Prostate gland (tissue), 2 donors: Measurements from ENCODE around the gene HYAL4. TPM values are rescaled to one million over a fixed set of nuclear protein-coding genes. Genes with fewer than 3 reads are reported as not detected.
"Not testable (repeated sequence)": the region's sequence is repeated elsewhere in the genome, so short reads cannot be mapped to it uniquely, and the experiment has no call there.

Experiments
- DNase-seq: peaks from one replicate; pipeline ENCODE4 v3.0.0-alpha.2; 2019; ENCODE audit warnings: low spot score
- H3K27ac ChIP-seq, 2 donors: fragments of 200-600 bp; sonication (generic); 2 replicates each; pipeline ENCODE4 v1.5.1; 2017 to 2019
- H3K27me3 ChIP-seq: fragments of 200-600 bp; sonication (generic); replicated peaks from 2 replicates; pipeline ENCODE4 v1.5.1; 2019; ENCODE audit not compliant: insufficient read depth
- H3K36me3 ChIP-seq, 2 donors: fragments of 200-600 bp; sonication (generic); 1 replicate in 1 of 2; 2 replicates in 1 of 2; pipeline versions ENCODE4 v1.5.1 to v1.8.1; 2017 to 2019
- H3K4me1 ChIP-seq: fragments of 200-600 bp; sonication (generic); replicated peaks from 2 replicates; pipeline ENCODE4 v1.5.1; 2019
- H3K4me3 ChIP-seq, 2 donors: fragments of 200-600 bp; sonication (generic); 2 replicates each; pipeline ENCODE4 v1.5.1; 2017 to 2019
- H3K9me3 ChIP-seq: fragments of 200-600 bp; sonication (generic); 2 replicates; pipeline ENCODE4 v1.5.1; 2017
- POLR2A ChIP-seq: fragments of 450-650 bp; IDR thresholded peaks from one replicate; pipeline ENCODE4 v1.6.1; 2016; ENCODE audit warnings: antibody characterized with exemption, mild to moderate bottlenecking
- POLR2AphosphoS5 ChIP-seq: sonication (generic); formaldehyde crosslinking; IDR thresholded peaks from one replicate; pipeline ENCODE4 v1.6.1; 2017; ENCODE audit warnings: antibody characterized with exemption
- WGBS: methylation state at CpG from one replicate; pipeline ENCODE4 v1.1.5; 2018; 5-methylcytosine and 5-hydroxymethylcytosine counted together
- intact Hi-C: fragments of 100-400 bp; cut with DNase I; formaldehyde crosslinking; loops from one replicate; pipeline ENCODE4 v1.14.2; 2022
- total RNA-seq, 2 donors: library from RNA; depleted of rRNA; stranded (reverse); fragments of >200 nt; gene quantifications; one replicate each; pipeline ENCODE4 v1.1.0, GENCODE V29; 2016
- TF ChIP-seq, protein P1 (sequence below), 4 experiments: fragments of 200-600 bp in 2 of 4; fragments of 450-650 bp in 2 of 4; sonication (generic) in 2 of 4; IDR thresholded peaks; 1 replicate in 3 of 4; 2 replicates in 1 of 4; pipeline ENCODE4 v1.5.1; 2016 to 2019; ENCODE audit warnings: antibody characterized with exemption in 4 of 4, mild to moderate bottlenecking in 2 of 4, moderate library complexity in 2 of 4

Gene HYAL4
- total RNA-seq, 2 donors from 2014 or later, result 1.6 TPM; not detected in 1

DNA sequence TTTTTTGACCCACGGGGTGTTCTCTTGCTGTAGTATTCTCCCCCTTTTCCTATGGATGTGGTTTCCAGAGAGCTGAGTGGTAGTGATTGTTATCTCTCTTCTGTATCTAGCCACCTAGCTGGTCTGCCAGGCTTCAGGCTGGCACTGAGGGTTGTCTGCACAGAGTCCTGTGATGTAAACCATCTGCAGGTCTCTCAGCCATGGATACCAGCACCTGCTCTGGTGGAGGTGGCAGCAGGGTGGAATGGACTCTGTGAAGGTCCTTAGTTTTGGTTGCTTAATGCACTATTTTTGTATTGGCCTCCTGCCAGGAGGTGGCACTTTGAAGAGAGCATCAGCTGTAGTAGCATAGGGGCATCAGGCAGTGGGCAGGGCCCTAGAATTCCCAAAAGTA lies 851 bp downstream of the HYAL4 start:
- no peaks in the 10 kb centered on the region for H3K9me3 ChIP-seq
- no peaks in the 10 kb centered on the region for H3K27me3 ChIP-seq
- intact Hi-C loops, result no loop called here
- 38% methylated on average over 1 of the region's 1 CpG for WGBS
- H3K4me1 ChIP-seq, result no peaks in the 10 kb centered on the region
- no peak overlapping the region for H3K4me3 ChIP-seq
- no peak for TF ChIP-seq POLR2A
- TF ChIP-seq POLR2AphosphoS5, result no peak
- TF ChIP-seq, protein P1, sequence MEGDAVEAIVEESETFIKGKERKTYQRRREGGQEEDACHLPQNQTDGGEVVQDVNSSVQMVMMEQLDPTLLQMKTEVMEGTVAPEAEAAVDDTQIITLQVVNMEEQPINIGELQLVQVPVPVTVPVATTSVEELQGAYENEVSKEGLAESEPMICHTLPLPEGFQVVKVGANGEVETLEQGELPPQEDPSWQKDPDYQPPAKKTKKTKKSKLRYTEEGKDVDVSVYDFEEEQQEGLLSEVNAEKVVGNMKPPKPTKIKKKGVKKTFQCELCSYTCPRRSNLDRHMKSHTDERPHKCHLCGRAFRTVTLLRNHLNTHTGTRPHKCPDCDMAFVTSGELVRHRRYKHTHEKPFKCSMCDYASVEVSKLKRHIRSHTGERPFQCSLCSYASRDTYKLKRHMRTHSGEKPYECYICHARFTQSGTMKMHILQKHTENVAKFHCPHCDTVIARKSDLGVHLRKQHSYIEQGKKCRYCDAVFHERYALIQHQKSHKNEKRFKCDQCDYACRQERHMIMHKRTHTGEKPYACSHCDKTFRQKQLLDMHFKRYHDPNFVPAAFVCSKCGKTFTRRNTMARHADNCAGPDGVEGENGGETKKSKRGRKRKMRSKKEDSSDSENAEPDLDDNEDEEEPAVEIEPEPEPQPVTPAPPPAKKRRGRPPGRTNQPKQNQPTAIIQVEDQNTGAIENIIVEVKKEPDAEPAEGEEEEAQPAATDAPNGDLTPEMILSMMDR (IDR thresholded peaks at IDR 0.05), result no peak
- H3K36me3 ChIP-seq, result no peaks in the 10 kb centered on the region
- H3K27ac ChIP-seq, result no peak overlapping the region
- no peak for DNase-seq

DNA sequence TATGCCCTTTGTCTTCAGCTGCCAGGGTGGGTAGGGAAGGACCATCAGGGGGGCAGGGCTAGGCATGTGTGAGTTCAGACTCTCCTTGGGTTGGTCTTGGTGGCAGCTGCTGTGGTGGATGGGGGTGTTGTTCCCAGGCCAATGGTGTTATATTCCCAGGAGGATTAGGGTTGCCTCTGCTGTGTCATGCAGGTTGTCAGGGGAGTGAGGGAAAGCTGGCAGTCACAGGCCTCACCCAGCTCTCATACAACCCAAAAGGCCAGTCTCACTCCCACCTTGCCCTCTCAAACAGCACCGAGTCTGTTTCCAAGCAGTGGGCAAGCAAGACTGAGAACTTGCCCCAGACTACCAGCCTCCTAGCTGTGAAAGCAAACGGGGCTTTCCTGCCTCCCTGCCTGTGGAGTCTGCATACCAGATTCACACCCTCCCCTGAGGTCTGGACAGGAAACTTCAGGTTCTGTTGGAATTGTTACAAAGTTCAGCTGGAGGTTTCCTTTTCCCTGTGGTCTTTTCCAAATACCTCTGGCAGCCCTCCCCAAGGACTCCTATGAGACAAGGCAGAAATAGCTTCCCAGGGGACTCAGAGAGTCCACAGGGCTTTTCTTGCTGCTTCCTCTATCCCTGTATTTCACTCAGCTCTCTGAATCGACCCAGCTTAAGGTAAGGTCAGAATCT lies 1.4 kb downstream of the HYAL4 start:
- H3K9me3 ChIP-seq, result no peaks in the 10 kb centered on the region
- H3K36me3 ChIP-seq, result no peaks in the 10 kb centered on the region
- no peak overlapping the region for H3K27ac ChIP-seq
- intact Hi-C loops, result no loop called here
- no peaks in the 10 kb centered on the region for H3K4me1 ChIP-seq
- DNase-seq, result no peak
- TF ChIP-seq, protein P1 (IDR thresholded peaks at IDR 0.05), result no peak
- no peak for TF ChIP-seq POLR2AphosphoS5
- no peak for TF ChIP-seq POLR2A
- no peaks in the 10 kb centered on the region for H3K27me3 ChIP-seq
- 39% methylated on average over 3 of the region's 3 CpGs for WGBS
- H3K4me3 ChIP-seq, result no peak overlapping the region

DNA sequence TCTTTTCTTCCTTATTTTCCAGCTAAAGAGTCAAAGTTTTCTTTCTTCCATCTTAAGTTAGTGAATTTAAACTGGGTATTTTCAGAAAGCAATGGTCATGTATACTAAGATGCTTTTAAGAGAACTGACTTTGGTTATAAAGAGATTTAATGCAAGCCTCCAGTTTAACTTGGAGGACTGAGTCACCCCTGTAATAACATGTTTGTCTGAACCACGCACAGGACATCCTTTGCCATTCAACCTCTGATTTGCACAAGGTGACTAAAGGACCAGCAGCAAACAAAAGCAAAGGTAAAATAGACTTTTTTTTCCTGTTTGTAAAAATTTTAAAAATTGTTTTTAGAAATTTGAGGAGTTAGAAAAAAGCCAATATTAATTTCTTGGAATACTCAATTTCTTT lies 2.9 kb downstream of the HYAL4 start:
- no peak overlapping the region for H3K27ac ChIP-seq
- DNase-seq, result no peak
- H3K36me3 ChIP-seq, result no peaks in the 10 kb centered on the region
- H3K9me3 ChIP-seq, result no peaks in the 10 kb centered on the region
- TF ChIP-seq POLR2A, result no peak
- TF ChIP-seq, protein P1 (IDR thresholded peaks at IDR 0.05), result no peak
- no peak for TF ChIP-seq POLR2AphosphoS5
- intact Hi-C loops, result no loop called here
- WGBS, result 76% methylated on average over 1 of the region's 1 CpG
- no peaks in the 10 kb centered on the region for H3K27me3 ChIP-seq
- no peak overlapping the region for H3K4me3 ChIP-seq
- no peaks in the 10 kb centered on the region for H3K4me1 ChIP-seq

DNA sequence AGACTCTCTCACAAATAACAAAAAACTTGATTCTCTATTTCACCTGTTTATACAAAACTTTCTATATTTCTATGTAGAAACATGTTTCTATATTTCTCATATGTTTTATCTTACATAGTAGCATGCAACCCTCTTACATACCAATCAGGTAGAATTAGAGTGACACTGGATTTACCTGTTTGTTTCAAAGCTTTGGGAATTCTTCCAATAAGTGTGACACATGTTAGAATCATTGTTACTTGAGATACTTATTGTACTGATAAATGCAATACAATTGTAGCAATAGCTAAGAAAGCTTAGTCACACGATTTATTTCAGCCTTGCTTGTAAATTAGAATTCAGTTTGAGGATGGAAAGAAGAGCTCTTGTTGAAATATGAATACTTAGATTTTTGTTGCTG lies 4.9 kb downstream of the HYAL4 start:
- intact Hi-C loops, result no loop called here
- no peak for DNase-seq
- WGBS, result 64% methylated on average over 1 of the region's 1 CpG

DNA sequence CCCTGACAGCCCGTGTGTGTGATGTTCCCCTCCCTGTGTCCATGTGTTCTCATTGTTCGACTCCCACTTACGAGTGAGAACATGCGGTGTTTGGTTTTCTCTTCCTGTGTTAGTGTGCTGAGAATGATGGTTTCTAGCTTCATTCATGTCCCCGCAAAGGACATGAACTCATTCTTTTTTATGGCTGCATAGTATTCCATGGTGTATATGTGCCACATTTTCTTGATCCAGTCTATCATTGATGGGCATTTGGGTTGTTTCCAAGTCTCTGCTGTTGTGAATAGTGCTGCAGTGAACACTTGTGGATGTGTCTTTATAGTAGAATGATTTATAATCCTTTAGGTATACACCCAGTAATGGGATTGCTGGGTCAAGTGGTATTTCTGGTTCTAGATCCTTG lies 6.4 kb downstream of the HYAL4 start:
- H3K27me3 ChIP-seq, DNase-seq, H3K4me1 ChIP-seq, intact Hi-C loops, H3K36me3 ChIP-seq, H3K27ac ChIP-seq, H3K4me3 ChIP-seq, H3K9me3 ChIP-seq: not testable (repeated sequence)
- WGBS, result 92% methylated on average over 5 of the region's 5 CpGs

More for the DNA sequence above, 4.9 kb downstream of the HYAL4 start:
- Histone ChIP-seq H3K4me1 (no peaks in the 10 kb centered on the region), H3K4me3 (no peak overlapping the region), H3K36me3 (no peaks in the 10 kb centered on the region), H3K27ac (no peak overlapping the region), H3K27me3 (no peaks in the 10 kb centered on the region), H3K9me3 (no peaks in the 10 kb centered on the region)
- TF ChIP-seq, protein P1 (IDR thresholded peaks at IDR 0.05), result no peak
- no peak for TF ChIP-seq POLR2A
- TF ChIP-seq POLR2AphosphoS5, result no peak

DNA sequence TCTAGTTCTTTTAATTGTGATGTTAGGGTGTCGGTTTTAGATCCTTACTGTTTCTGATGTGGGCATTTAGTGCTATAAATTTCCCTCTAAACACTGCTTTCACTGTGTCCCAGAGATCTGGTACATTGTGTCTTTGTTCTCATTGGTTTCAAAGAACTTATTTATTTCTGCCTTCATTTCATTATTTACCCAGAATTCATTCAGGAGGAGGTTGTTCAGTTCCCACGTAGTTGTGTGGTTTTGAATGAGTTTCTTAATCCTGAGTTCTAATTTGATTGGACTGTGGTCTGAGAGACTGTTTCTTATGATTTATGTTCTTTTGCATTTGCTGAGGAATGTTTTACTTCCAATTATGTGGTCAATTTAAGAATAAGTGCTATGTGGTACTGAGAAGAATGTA lies 9.3 kb downstream of the HYAL4 start:
- H3K36me3 ChIP-seq, intact Hi-C loops, H3K4me1 ChIP-seq, H3K4me3 ChIP-seq, H3K27ac ChIP-seq, H3K9me3 ChIP-seq, DNase-seq, H3K27me3 ChIP-seq: not testable (repeated sequence)
- 43% methylated on average over 2 of the region's 2 CpGs for WGBS

DNA sequence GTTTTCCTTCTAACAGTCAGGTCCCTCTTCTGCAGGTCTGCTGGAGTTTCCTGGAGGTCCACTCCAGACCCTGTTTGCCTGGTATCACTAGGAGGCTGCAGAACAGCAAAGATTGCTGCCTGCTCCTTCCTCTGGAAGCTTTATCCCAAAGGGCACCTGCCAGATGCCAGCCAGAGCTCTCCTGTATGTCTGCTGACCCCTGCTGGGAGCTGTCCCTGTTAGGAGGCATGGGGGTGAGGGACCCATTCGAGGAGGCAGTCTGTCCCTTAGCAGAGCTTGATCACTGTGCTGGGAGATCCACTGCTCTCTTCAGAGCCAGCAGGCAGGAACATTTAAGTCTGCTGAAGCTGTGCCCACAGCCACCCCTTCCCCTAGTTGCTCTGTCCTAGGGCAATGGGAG lies 11.5 kb downstream of the HYAL4 start:
- intact Hi-C loops, H3K27me3 ChIP-seq, H3K4me3 ChIP-seq, H3K36me3 ChIP-seq, H3K9me3 ChIP-seq, DNase-seq, H3K27ac ChIP-seq, H3K4me1 ChIP-seq: not testable (repeated sequence)
- WGBS, result 78% methylated on average over 1 of the region's 1 CpG
